Sigmoid colon (tissue), 7 donors: ENCODE data around the gene PHOSPHO2. TPM values are rescaled to one million over a fixed set of nuclear protein-coding genes. Genes with fewer than 3 reads are reported as not detected.

ENCODE experiments used
- DNase-seq: peaks from one replicate; pipeline ENCODE4 v3.0.0-alpha.2; 2019
- H3K27ac ChIP-seq, 4 donors: fragments of 200-600 bp; sonication (generic); one replicate each; pipeline ENCODE4 v1.5.1; 2016 to 2019; ENCODE audit warnings: mild to moderate bottlenecking in 1 of 4
- H3K27me3 ChIP-seq, 3 donors: fragments of 200-600 bp; sonication (generic); one replicate each; pipeline ENCODE4 v1.5.1; 2019; ENCODE audit warnings: mild to moderate bottlenecking in 1 of 3
- H3K36me3 ChIP-seq, 4 donors: fragments of 200-600 bp; sonication (generic); one replicate each; pipeline ENCODE4 v1.5.1; 2016 to 2019
- H3K4me1 ChIP-seq, 4 donors: fragments of 200-600 bp; sonication (generic); one replicate each; pipeline ENCODE4 v1.5.1; 2017 to 2019
- H3K4me3 ChIP-seq, 4 donors: fragments of 200-600 bp; sonication (generic); one replicate each; pipeline ENCODE4 v1.5.1; 2017 to 2019; ENCODE audit warnings: mild to moderate bottlenecking in 2 of 4, moderate library complexity in 1 of 4
- H3K9me3 ChIP-seq, 4 donors: fragments of 200-600 bp in 3 of 4; sonication (generic) in 3 of 4; one replicate each; pipeline versions ENCODE4 v1.5.1 to v1.6.1; 2013 to 2019
- EP300 ChIP-seq, 4 donors: sonication (generic); formaldehyde crosslinking; IDR thresholded peaks; one replicate each; pipeline ENCODE4 v1.6.1; 2017; ENCODE audit warnings: antibody characterized with exemption in 4 of 4
- POLR2A ChIP-seq, 2 donors: fragments of 450-650 bp; IDR thresholded peaks; one replicate each; pipeline ENCODE4 v1.6.1; 2016; ENCODE audit warnings: antibody characterized with exemption in 2 of 2, mild to moderate bottlenecking in 2 of 2, moderate library complexity in 2 of 2
- POLR2AphosphoS5 ChIP-seq, 4 donors: sonication (generic); formaldehyde crosslinking; IDR thresholded peaks; one replicate each; pipeline ENCODE4 v1.6.1; 2017; ENCODE audit warnings: antibody characterized with exemption in 4 of 4
- WGBS, 2 donors: extraction: QIAGEN DNeasy Blood & Tissue Kit; methylation state at CpG; one replicate each; pipeline ENCODE4 v1.1.7; 2013; 5-methylcytosine and 5-hydroxymethylcytosine counted together
- intact Hi-C: fragments of 100-400 bp; cut with DNase I; formaldehyde crosslinking; loops from one replicate; pipeline ENCODE4 v1.15.1; 2023
- polyA plus RNA-seq, 3 donors: library from polyadenylated mRNA; stranded (reverse); fragments of 200-250 nt; gene quantifications; one replicate each; pipeline ENCODE4 v1.2.3, GENCODE V29; 2013
- total RNA-seq, 4 donors: library from RNA; depleted of rRNA; stranded (reverse); fragments of >200 nt; gene quantifications; one replicate each; pipeline ENCODE4 v1.1.0, GENCODE V29; 2016
- TF ChIP-seq, protein P1 (sequence below), 4 experiments: fragments of 450-650 bp in 3 of 4; fragments of 200-600 bp in 1 of 4; IDR thresholded peaks; one replicate each; pipeline ENCODE4 v1.5.1; 2016 to 2019; ENCODE audit warnings: antibody characterized with exemption in 4 of 4, mild to moderate bottlenecking in 3 of 4, moderate library complexity in 2 of 4
- donor health status: healthy with polysubstance abuse.
- donor health status: Bipolar disorder and iron deficiency.
- donor health status: healthy.

PHOSPHO2 gene
- total and polyA plus RNA-seq, 7 donors, result 3.8 to 19.9 (median 9.4) TPM

DNA sequence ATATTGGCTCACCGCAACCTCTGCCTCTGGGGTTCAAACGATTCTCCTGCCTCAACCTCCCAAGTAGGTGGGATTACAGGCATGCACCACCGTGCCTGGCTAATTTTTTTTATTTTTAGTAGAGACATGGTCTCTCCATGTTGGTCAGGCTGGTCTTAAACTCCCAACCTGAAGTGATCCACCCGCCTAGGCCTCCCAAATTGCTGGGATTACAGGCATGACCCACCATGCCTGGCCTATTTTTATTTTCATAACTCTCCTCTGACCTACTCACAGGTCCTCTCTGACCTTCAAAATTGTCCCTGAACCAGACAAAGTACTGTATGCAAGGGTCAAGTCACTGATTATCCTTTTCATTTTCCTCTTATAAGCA is 23.4 kb downstream of the PHOSPHO2 start:
- H3K4me3 ChIP-seq, result no peak overlapping the region
- H3K36me3 ChIP-seq, result no peaks in the 10 kb centered on the region
- TF ChIP-seq EP300 (IDR thresholded peaks at IDR 0.05) (no peak), POLR2A (IDR thresholded peaks at IDR 0.05) (no peak)
- intact Hi-C loops, result no loop called here
- peaks cover 0 to 38% (median 30%) of the 10 kb centered on the region in 4 donors for H3K4me1 ChIP-seq
- WGBS, 2 donors, result 48 to 75% methylated on average over 4 of the region's 4 CpGs
- no peak for DNase-seq
- peak overlapping the region in 2 of 4 donors; percentile 68 to 74 for H3K27ac ChIP-seq
- no peaks in the 10 kb centered on the region for H3K27me3 ChIP-seq
- H3K9me3 ChIP-seq, result no peaks in the 10 kb centered on the region

DNA sequence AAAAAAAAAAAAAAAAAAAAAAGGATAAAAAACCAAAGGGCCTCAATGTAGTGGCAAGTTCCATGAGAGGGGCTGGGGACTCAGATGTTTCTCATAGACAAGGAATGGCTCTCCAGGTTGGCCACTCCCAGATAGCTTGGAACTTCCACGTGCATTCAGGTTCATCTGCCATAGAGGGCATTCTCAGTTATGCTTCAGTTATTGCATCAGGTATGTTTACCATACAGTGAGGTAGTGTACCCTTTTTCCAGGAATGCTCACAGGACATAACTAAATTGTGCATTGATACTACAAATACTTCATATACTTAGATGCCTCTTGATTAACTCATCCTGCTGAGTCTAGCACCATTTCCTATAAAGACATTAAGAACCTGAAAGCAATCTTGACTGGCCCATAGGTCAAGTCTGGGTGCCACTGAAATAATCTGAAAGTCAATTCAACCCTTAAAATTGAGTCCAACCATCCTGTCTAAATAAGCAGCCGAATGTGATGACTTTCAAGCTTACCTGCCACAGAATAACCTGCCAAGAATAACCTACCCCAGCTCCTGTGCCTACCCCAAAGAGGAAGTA is 24.7 kb downstream of the PHOSPHO2 start:
- no peak for DNase-seq
- Histone ChIP-seq H3K4me3 (no peak overlapping the region), H3K9me3 (no peaks in the 10 kb centered on the region), H3K27me3 (no peaks in the 10 kb centered on the region), H3K36me3 (no peaks in the 10 kb centered on the region), H3K4me1 (peaks cover 0 to 38% (median 30%) of the 10 kb centered on the region in 4 donors), H3K27ac (no peak overlapping the region)
- intact Hi-C loops, result no loop called here
- TF ChIP-seq POLR2AphosphoS5 (IDR thresholded peaks at IDR 0.05) (no peak), EP300 (IDR thresholded peaks at IDR 0.05) (no peak), POLR2A (IDR thresholded peaks at IDR 0.05) (no peak)
- TF ChIP-seq, protein P1, sequence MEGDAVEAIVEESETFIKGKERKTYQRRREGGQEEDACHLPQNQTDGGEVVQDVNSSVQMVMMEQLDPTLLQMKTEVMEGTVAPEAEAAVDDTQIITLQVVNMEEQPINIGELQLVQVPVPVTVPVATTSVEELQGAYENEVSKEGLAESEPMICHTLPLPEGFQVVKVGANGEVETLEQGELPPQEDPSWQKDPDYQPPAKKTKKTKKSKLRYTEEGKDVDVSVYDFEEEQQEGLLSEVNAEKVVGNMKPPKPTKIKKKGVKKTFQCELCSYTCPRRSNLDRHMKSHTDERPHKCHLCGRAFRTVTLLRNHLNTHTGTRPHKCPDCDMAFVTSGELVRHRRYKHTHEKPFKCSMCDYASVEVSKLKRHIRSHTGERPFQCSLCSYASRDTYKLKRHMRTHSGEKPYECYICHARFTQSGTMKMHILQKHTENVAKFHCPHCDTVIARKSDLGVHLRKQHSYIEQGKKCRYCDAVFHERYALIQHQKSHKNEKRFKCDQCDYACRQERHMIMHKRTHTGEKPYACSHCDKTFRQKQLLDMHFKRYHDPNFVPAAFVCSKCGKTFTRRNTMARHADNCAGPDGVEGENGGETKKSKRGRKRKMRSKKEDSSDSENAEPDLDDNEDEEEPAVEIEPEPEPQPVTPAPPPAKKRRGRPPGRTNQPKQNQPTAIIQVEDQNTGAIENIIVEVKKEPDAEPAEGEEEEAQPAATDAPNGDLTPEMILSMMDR (IDR thresholded peaks at IDR 0.05), result no peak
- 63 to 88% methylated on average over 2 of the region's 2 CpGs for WGBS, 2 donors

DNA sequence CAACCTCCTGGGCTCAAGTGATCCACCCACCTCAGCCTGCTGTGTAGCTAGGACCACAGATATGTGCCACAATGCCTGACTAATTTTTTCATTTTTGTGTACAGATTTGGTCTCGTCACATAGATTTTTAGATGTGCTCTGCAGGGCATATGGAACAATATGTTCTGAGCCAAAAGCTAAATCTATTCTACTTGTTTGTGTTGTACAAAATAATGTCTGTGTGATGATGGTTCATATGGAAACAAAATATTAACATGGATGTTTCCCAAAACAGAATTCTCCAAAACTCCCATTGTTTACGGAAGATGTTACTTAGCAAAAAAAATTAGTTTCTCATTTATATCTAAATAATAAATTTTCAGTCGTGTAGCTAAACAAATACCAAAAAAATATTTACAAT is 26.7 kb downstream of the PHOSPHO2 start:
- intact Hi-C loops, result no loop called here
- WGBS, 2 donors, result 71 to 79% methylated on average over 3 of the region's 3 CpGs
- Histone ChIP-seq H3K27me3 (no peaks in the 10 kb centered on the region), H3K36me3 (no peaks in the 10 kb centered on the region), H3K27ac (no peak overlapping the region), H3K4me3 (no peak overlapping the region), H3K4me1 (peaks cover 0 to 18% (median 15%) of the 10 kb centered on the region in 4 donors), H3K9me3 (no peaks in the 10 kb centered on the region)
- TF ChIP-seq POLR2A (IDR thresholded peaks at IDR 0.05), result no peak
- TF ChIP-seq, protein P1 (IDR thresholded peaks at IDR 0.05), result no peak
- TF ChIP-seq POLR2AphosphoS5 (IDR thresholded peaks at IDR 0.05), result no peak
- no peak for TF ChIP-seq EP300 (IDR thresholded peaks at IDR 0.05)
- no peak for DNase-seq

DNA sequence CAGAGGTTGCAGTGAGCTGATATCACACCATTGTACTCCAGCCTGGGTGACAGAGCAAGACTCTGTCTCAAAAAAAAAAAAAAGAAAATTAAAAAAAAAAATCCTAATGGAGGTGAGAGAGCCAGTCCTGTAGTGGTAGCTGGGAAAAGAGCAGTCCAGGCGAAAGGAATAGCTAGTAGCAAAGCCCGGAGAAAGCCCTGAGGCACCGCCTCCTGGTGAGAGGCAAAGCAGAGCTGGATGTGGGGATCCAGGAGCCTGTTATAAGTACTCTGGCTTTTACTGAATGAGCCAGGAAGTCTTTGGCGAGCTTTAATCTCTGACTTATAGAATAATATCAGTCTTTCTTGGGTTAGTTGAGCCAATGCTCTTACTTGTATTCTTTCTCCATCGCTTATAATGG is 32.8 kb downstream of the PHOSPHO2 start:
- TF ChIP-seq, protein P1 (IDR thresholded peaks at IDR 0.05), result no peak
- no peak for TF ChIP-seq POLR2AphosphoS5 (IDR thresholded peaks at IDR 0.05)
- TF ChIP-seq EP300 (IDR thresholded peaks at IDR 0.05), result no peak
- TF ChIP-seq POLR2A (IDR thresholded peaks at IDR 0.05), result no peak
- DNase-seq, result no peak
- no peak overlapping the region for H3K27ac ChIP-seq
- no peaks in the 10 kb centered on the region for H3K4me1 ChIP-seq
- no peaks in the 10 kb centered on the region for H3K9me3 ChIP-seq
- H3K4me3 ChIP-seq, result no peak overlapping the region
- no peaks in the 10 kb centered on the region for H3K36me3 ChIP-seq
- intact Hi-C loops, result no loop called here
- WGBS, 2 donors, result 91 to 97% methylated on average over 5 of the region's 5 CpGs
- H3K27me3 ChIP-seq, result no peaks in the 10 kb centered on the region

DNA sequence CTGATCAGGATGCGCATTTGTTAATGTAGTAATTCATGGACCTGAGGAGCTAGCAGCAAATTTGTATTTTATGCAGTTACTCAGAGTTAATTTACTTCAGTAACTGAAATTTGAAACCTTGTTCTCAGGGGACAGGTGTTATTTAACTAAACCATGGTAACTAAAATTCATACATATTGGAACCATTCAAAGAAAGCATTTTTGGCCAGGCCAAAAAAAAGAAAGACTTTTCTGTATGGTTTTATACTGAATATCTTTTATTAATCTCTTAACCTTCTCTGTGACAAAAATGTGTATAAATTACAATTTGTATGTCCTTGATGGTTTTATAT is 35.0 kb downstream of the PHOSPHO2 start:
- WGBS, 2 donors, result 94 to 100% methylated on average over 1 of the region's 1 CpG
- H3K36me3 ChIP-seq, result no peaks in the 10 kb centered on the region
- intact Hi-C loops, result no loop called here
- no peak for TF ChIP-seq EP300 (IDR thresholded peaks at IDR 0.05)
- TF ChIP-seq POLR2AphosphoS5 (IDR thresholded peaks at IDR 0.05), result no peak
- no peak overlapping the region for H3K27ac ChIP-seq
- H3K4me1 ChIP-seq, result peaks cover 0 to 4% (median 0%) of the 10 kb centered on the region in 4 donors
- H3K4me3 ChIP-seq, result no peak overlapping the region
- no peaks in the 10 kb centered on the region for H3K27me3 ChIP-seq
- H3K9me3 ChIP-seq, result no peaks in the 10 kb centered on the region
- DNase-seq, result no peak

DNA sequence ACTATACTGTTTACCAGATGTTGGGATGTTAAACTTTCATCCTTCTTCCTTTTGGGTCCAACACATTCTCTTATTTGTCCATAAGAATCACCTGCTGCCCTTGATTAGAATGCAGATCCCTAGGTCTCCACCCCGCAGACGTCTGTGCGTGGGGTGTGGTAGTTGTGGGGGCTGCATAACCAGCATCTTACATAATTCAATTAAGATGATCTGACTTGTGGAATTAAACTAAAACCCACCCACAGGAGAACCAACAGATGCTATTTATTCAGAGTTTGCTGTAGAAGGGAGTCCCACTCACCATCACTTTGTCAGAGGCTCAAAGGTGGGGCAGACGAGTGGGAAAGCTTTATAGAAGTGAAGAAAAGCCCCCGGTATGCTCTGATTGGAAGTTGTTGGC is 37.8 kb downstream of the PHOSPHO2 start:
- Histone ChIP-seq H3K9me3 (no peaks in the 10 kb centered on the region), H3K36me3 (no peaks in the 10 kb centered on the region), H3K4me3 (no peak overlapping the region), H3K27ac (peak overlapping the region in 2 of 4 donors; percentile 79 to 86), H3K4me1 (peaks cover 0 to 28% (median 17%) of the 10 kb centered on the region in 4 donors), H3K27me3 (no peaks in the 10 kb centered on the region)
- WGBS, 2 donors, result 69 to 79% methylated on average over 5 of the region's 5 CpGs
- intact Hi-C loops, result loop anchor here (5.0 kb wide), 1 partner anchor 35 kb away; no protein-coding TSS in a partner anchor
- no peak for TF ChIP-seq POLR2A (IDR thresholded peaks at IDR 0.05)
- TF ChIP-seq, protein P1 (IDR thresholded peaks at IDR 0.05), result no peak
- TF ChIP-seq EP300 (IDR thresholded peaks at IDR 0.05), result no peak
- no peak for TF ChIP-seq POLR2AphosphoS5 (IDR thresholded peaks at IDR 0.05)
- DNase-seq, result no peak
